PFSK-1 (cell line): ENCODE measurements around the gene RDH13.

Source experiments
- POLR2AphosphoS5 ChIP-seq: IDR thresholded peaks from 2 replicates; pipeline ENCODE4 v1.6.1; 2012; ENCODE audit warnings: low read depth, mild to moderate bottlenecking, control low read depth, low read length, moderate library complexity
- SIN3A ChIP-seq: IDR thresholded peaks from 2 replicates; pipeline ENCODE4 v1.6.1; 2012; ENCODE audit warnings: mild to moderate bottlenecking, low read length, moderate library complexity, borderline replicate concordance; ENCODE audit not compliant: insufficient read depth
- TAF1 ChIP-seq: IDR thresholded peaks from 2 replicates; pipeline ENCODE4 v1.6.1; 2012; ENCODE audit warnings: low read length, control low read depth, borderline replicate concordance; ENCODE audit not compliant: insufficient read depth

- no peak for TF ChIP-seq SIN3A
- TF ChIP-seq POLR2AphosphoS5, result no peak
- no peak for TF ChIP-seq TAF1
Measured at GRCh38 chr19:55095260-55096060, 32.5 kb upstream of the RDH13 start.
